Measurements from ENCODE around the gene PARVB.

Gene PARVB

GRCh38 chr22:44187652-44188230, 163.6 kb downstream of the PARVB start:
- DNase-seq, result no peak

- no peak for DNase-seq
Observed at GRCh38 chr22:44188316-44188715, 164.2 kb downstream of the PARVB start.

DNA sequence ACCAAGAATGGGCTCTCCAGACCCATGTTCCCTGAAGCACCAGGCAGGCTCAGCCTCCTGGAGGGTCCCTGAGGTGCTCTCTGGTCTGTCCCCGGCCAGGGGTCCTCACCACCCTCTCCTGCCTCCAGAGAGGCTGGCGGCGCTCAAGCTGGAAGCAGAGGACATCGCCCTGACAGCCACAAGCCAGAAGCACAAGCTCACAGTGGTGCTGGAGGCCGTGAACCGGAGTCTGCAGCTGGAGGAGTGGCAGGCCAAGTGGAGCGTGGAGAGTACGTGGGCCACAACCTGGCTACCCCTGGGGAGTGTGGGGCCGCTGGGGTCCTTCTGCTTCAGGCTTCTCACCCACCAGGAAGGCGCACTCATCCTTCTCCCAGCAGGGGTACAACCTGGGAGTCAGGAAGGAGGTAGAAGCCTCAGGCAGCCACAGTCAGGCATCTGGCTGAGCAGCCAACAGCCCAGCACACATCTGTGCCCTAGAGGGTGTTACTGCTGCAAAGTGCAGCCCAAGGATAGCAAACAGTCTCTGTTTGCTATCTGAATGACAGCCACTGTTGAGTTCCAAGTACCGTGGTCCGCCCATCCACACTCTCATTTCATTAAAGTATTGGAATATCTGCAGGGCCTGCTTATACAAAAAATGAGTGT, 165.0 kb downstream of the PARVB start:
- DNase-seq, result no peak

DNA sequence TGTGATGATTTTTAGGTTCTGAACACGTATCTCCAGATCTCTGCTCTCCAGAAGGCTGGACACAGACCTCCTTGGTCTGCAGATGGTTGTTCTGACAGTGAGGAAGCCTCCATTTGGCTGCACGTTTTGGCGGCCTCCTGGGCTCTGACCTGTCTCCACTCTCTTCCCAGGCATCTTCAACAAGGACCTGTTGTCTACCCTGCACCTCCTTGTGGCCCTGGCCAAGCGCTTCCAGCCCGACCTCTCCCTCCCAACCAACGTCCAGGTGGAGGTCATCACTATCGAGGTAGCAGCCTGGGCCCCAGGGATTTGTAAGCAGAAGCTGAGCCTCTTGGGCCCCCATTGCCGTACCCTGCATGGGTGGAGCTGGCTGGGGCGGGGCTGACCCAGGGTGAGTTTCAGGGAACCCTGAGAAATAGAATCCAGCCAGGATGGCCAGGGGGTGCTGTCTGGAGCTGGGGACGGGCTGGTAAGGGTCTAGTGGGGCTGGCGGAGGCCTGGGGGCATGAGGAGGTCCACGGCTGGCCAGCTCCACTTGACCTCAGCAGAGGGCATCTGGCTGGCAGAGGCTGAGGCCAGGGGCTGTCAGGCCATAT, 166.4 kb downstream of the PARVB start:
- no peak for DNase-seq

- DNase-seq, result no peak
Observed at GRCh38 chr22:44191036-44191454, 166.9 kb downstream of the PARVB start.

DNA sequence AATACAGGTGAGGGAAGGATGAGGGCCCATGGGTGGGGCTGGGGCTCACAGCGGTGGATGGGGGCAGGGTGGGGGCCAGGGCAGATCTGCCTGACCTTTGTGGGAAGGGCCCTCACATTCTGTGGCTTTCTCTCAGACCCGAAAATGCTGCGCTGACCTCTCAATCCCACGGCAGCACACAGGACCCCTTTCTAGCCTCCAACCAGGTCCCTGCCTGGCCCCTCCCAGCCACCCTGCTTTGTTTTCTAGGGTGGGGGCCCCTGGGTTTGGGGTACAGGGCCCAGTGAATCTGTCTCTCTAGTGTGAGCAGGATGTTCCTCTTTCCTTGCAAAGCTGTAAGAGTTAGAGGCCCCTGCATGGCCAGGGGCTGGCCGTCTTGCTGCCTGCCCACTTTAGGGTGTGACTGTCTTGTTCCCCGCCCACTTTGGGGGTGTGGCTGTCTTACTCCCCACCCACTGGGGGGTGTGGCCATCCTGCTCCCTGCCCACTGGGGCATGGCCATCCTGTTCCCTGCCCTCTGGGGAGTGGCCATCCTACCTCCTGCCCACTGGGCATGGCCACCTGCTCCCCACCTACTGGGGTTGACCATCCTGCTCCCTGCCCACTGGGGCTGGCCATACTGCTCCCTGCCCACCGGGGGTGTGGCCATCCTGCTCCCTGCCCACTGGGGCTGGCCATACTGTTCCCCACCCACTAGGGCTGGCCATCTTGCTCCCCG, 168.2 kb downstream of the PARVB start:
- DNase-seq, result no peak

DNA sequence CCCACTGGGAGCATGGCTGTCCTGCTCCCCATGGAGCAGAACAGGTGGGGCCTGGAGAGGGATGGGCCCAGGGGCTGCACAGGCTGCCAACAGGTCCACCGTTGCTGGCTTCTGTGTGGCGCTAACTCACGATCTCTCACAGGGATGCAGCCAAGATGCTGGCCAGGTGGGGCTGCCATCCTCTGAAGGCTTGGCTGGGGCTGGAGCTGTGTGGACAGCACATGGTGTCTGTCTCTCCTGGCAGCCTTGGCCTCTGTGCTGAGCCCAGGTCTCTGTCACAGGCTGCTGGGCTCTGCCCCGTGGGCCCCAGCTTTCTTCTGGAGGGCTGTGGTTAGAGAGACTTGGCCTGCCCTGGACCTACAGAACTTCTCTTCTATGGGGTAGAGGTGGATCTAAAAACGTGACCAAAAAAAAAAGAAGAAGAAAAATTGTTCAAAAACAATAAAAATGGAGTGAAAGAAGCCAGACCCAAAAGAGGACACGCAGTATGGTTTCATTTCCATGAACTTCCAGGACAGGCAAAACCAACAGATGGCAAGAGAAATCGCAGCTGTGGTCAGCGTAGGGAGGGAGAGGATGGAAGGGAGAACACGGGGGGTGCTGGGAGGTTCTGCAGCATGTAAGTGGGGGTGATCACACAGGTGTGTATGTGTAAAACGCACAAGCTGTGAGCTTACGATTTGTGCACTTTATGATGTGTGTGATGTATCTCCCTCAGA, 168.9 kb downstream of the PARVB start:
- peak; percentile 41 to 47 for DNase-seq

DNA sequence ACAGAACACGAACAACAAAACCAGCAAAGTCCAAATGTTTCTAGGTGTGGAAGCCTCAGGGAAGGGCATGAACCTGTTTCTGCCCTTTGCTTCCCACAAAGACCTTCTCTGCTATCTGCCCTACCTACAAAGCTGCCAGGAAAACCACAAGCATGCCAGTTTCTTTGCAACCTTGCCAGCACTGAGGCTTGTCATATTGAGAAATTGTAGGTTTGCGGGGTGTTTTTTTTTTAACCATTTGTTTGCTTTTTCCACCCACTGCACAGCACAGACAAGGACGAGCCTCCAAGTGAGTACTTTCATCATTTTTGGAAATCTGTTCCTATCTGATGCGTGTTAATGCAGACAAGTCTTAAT, 169.4 kb downstream of the PARVB start:
- no peak for DNase-seq

DNA sequence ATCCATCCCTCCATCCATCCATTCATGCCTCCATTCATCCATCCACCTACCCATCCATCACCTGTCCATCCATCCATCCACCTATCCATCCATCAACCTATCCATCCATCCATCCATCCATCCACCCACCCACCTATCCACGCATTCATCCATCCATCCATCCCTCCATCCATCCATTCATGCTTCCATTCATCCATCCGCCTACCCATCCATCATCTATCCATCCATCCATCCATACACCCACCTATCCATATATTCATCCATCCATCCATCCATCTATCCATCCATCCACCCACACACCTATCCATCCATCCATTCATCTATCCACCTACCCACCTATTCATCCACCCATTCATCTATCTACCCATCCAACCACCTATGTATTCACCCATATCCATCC, 170.5 kb downstream of the PARVB start:
- no peak for DNase-seq

GRCh38 chr22:44195189-44195871, 171.2 kb downstream of the PARVB start:
- DNase-seq, result no peak

- no peak for DNase-seq
Observed at GRCh38 chr22:44196241-44196640, 172.1 kb downstream of the PARVB start.

DNA sequence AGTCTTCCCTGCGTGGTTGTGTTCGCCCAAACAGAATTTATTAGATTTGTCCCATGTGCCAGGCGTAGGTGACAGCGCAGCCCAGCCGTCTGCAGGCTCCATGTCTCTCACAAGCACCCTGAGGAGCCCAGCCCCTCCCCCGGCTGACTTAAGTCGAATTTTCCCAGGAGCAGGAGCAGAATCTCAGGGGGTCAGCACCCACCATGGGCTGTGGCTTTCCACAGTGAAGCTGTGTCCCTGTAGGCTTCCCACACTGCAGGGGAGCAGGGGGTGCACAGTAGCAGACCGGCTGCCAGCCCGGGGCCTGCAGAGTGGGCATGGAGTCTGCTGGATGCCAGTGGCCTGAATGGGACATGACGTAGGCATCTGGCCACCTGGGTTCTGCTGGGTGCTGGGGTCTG, 172.6 kb downstream of the PARVB start:
- no peak for DNase-seq

GRCh38 chr22:44197271-44197670, 173.2 kb downstream of the PARVB start:
- no peak for DNase-seq

- DNase-seq, result no peak
Observed at GRCh38 chr22:44199164-44199563, 175.1 kb downstream of the PARVB start.

- DNase-seq, result no peak
Observed at GRCh38 chr22:44199866-44200265, 175.8 kb downstream of the PARVB start.

GRCh38 chr22:44200451-44200850, 176.3 kb downstream of the PARVB start:
- no peak for DNase-seq

DNA sequence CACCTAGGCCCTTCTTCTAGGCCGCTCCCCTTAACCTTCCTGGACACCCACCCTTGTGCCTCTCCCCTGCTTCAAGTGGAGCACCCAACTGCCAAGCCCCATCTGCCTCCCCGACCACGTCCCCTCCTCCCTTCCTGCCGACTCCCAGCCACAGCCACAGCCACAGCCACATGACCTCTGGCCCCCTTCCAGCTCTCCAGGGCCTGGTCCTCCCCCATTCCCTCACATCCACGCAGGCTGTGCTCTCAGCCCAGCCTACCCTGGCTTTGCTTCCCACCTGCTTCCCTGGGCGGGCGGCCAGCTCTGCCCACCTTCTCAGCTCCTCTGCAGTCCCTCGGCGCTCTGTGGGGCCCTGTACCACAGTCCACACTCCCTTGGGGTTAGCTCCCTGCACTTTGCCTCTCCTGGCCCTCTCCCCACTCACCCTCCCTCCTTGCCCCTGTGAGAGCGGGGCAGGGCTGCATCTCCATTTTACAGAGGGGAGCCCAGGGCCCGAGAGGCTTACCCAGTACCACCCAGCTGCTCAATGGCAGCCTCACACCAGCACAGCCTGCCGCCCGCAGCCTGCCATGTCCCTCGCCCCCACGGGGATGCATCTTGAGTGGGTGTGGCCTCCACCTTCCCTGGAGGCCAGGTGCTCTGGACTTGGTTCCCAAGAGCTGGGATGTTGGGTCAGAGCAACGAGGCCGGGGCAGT, 176.9 kb downstream of the PARVB start:
- no peak for DNase-seq

- no peak for DNase-seq
Observed at GRCh38 chr22:44201665-44202064, 177.6 kb downstream of the PARVB start.

- no peak for DNase-seq
Observed at GRCh38 chr22:44202261-44202789, 178.2 kb downstream of the PARVB start.

DNA sequence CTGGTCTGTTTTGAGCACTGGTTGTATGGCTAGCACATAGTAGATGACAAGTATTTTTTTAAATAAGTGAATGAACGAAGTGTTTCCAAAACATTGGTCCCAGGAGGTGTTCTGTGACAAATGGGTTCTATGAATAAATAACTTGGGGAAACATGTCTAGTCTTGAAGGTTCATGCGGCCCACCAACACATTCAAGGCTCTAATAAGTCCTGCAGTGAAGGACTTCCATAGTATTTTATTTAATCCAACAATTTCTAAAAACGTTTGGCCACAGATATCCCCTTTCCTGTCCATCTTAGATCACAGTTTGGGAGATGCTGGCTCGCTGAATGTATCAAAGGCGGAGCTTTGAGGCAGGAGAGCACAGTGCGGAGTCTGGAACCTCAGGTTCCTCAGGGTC, 179.1 kb downstream of the PARVB start:
- DNase-seq, result no peak

GRCh38 chr22:44204739-44205515, 180.8 kb downstream of the PARVB start:
- no peak for DNase-seq

All from cerebellar nuclear complex (tissue), 1 donor.